Measurements from ENCODE around the gene PRDM13. TPM values are rescaled to one million over a fixed set of nuclear protein-coding genes. Genes with fewer than 3 reads are reported as not detected.
A peak's percentile ranks its signal among the peaks of the same experiment; 100 is the strongest.

Gene PRDM13
- total RNA-seq, 4 donors from 2014 or later, result not detected

DNA sequence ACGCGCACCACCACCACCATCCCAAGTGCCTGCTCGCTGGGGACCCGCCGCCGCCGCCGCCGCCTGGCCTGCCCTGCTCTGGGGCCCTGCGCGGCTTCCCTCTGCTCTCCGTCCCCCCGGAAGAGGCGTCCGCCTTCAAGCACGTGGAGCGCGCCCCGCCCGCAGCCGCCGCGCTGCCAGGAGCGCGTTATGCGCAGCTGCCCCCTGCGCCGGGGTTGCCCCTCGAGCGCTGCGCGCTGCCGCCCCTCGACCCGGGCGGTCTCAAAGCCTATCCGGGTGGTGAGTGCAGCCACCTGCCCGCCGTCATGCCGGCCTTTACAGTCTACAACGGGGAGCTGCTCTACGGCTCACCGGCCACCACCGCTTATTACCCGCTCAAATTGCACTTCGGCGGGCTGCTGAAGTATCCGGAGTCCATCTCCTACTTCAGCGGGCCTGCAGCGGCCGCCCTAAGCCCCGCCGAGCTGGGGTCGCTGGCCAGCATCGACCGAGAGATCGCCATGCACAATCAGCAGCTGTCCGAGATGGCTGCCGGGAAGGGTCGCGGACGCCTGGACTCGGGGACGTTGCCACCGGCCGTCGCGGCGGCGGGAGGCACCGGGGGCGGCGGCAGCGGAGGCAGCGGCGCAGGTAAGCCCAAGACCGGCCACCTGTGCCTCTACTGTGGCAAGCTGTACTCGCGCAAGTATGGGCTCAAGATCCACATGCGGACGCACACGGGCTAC is 7.2 kb downstream of the PRDM13 start:
- Histone ChIP-seq H3K4me1 (peaks cover 5 to 10% of the 10 kb centered on the region in 2 donors), H3K9me3 (no peaks in the 10 kb centered on the region), H3K4me3 (peak overlapping the region; percentile 41 to 59 (median 48)), H3K27ac (no peak overlapping the region), H3K27me3 (peaks cover 97 to 99% (median 98%) of the 10 kb centered on the region in 3 donors), H3K36me3 (no peaks in the 10 kb centered on the region)
- in situ Hi-C loops (cut with MboI; ENCODE audit: low sequenced_read_pairs in 4 of 4) (no loop called here), intact Hi-C loops (cut with DNase I; ENCODE audit: low total_unique reads) (no loop called here)
- ATAC-seq (peak in 1 of 2 donors; percentile 39), DNase-seq (no peak)
- no peak for TF ChIP-seq CTCF (IDR thresholded peaks at IDR 0.05 in 4 of 5, conservative IDR thresholded peaks at IDR 0.05 in 1 of 5)
- TF ChIP-seq POLR2A (IDR thresholded peaks at IDR 0.05), result no peak

DNA sequence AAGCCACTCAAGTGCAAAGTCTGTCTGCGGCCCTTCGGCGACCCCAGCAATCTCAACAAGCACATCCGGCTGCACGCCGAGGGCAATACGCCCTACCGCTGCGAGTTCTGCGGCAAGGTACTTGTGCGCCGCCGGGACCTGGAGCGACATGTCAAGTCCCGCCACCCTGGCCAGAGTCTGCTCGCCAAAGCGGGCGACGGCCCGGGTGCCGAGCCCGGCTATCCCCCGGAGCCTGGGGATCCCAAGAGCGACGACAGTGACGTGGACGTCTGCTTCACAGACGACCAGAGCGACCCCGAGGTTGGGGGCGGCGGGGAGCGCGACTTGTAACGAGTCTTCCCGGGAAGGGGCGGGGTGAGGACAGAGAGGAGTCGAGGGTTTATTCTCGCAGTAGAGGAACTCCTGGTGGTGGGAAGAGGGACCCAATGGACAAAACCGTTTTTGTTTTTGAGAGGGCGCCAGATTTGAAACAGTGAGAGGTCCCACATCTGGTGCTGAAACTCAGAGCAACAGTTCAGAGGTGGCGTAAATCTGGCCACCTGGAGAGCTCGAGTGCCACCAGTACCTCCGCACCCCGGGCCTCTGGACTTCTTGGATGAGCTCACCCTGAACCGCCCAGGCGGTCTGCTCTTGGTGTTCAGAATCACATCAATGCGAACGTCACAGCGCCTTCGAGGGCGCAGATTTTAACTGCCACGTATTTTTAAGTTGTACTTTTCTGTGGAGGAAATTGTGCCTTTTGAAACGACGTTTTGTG is 8.0 kb downstream of the PRDM13 start:
- Histone ChIP-seq H3K27me3 (peaks cover 97 to 99% (median 98%) of the 10 kb centered on the region in 3 donors), H3K4me1 (peaks cover 5 to 15% of the 10 kb centered on the region in 2 donors), H3K36me3 (no peaks in the 10 kb centered on the region), H3K4me3 (peak overlapping the region; percentile 41 to 59 (median 48)), H3K9me3 (no peaks in the 10 kb centered on the region), H3K27ac (no peak overlapping the region)
- DNase-seq (no peak), ATAC-seq (no peak)
- intact Hi-C loops (cut with DNase I; ENCODE audit: low total_unique reads), result no loop called here
- in situ Hi-C loops (cut with MboI; ENCODE audit: low sequenced_read_pairs in 4 of 4), result no loop called here
- TF ChIP-seq CTCF (IDR thresholded peaks at IDR 0.05 in 4 of 5, conservative IDR thresholded peaks at IDR 0.05 in 1 of 5) (no peak), POLR2A (IDR thresholded peaks at IDR 0.05) (no peak)

GRCh38 chr6:99617131-99617530 is 10.5 kb downstream of the PRDM13 start:
- H3K27ac ChIP-seq, result no peak overlapping the region
- no peak overlapping the region for H3K4me3 ChIP-seq
- H3K4me1 ChIP-seq, result peaks cover 5 to 15% of the 10 kb centered on the region in 2 donors
- intact Hi-C loops (cut with DNase I; ENCODE audit: low total_unique reads) (no loop called here), in situ Hi-C loops (cut with MboI; ENCODE audit: low sequenced_read_pairs in 4 of 4) (no loop called here)
- peaks cover 84 to 93% (median 89%) of the 10 kb centered on the region in 3 donors for H3K27me3 ChIP-seq
- H3K9me3 ChIP-seq, result no peaks in the 10 kb centered on the region
- DNase-seq, result no peak
- no peak for ATAC-seq
- no peaks in the 10 kb centered on the region for H3K36me3 ChIP-seq
- TF ChIP-seq CTCF (IDR thresholded peaks at IDR 0.05 in 4 of 5, conservative IDR thresholded peaks at IDR 0.05 in 1 of 5), result no peak
- no peak for TF ChIP-seq POLR2A (IDR thresholded peaks at IDR 0.05)

GRCh38 chr6:99618649-99619408 is 12.2 kb downstream of the PRDM13 start:
- Histone ChIP-seq H3K4me3 (no peak overlapping the region), H3K27ac (no peak overlapping the region), H3K36me3 (no peaks in the 10 kb centered on the region), H3K9me3 (no peaks in the 10 kb centered on the region), H3K27me3 (peaks cover 72 to 82% (median 72%) of the 10 kb centered on the region in 3 donors), H3K4me1 (peaks cover 3 to 9% of the 10 kb centered on the region in 2 donors)
- no peak for DNase-seq
- intact Hi-C loops (cut with DNase I; ENCODE audit: low total_unique reads), result no loop called here
- in situ Hi-C loops (cut with MboI; ENCODE audit: low sequenced_read_pairs in 4 of 4), result no loop called here
- TF ChIP-seq CTCF (IDR thresholded peaks at IDR 0.05 in 4 of 5, conservative IDR thresholded peaks at IDR 0.05 in 1 of 5), result no peak
- no peak for TF ChIP-seq POLR2A (IDR thresholded peaks at IDR 0.05)
- no peak for ATAC-seq

Measured in gastrocnemius medialis (tissue), 4 donors.